Neutrophil (primary cell): ENCODE results near the gene EXOG.

Experiments used
- H3K27ac ChIP-seq: fragments of 200-600 bp; sonication (generic); 2 replicates; pipeline ENCODE4 v1.5.1; 2016; ENCODE audit warnings: mild to moderate bottlenecking, moderate library complexity
- H3K27me3 ChIP-seq: fragments of 200-600 bp; sonication (generic); 2 replicates; pipeline ENCODE4 v1.6.0; 2016; ENCODE audit warnings: mild to moderate bottlenecking
- H3K36me3 ChIP-seq: fragments of 200-600 bp; sonication (generic); 2 replicates; pipeline ENCODE4 v1.5.1; 2017
- H3K4me1 ChIP-seq, 2 experiments: fragments of 200-600 bp in 1 of 2; sonication (generic) in 1 of 2; 1 replicate in 1 of 2; 2 replicates in 1 of 2; pipeline versions ENCODE4 v1.5.1 to v1.6.1; 2013 to 2016; ENCODE audit warnings: low read depth in 1 of 2, low read length in 1 of 2, mild to moderate bottlenecking in 1 of 2, moderate library complexity in 1 of 2; ENCODE audit not compliant: control insufficient read depth in 1 of 2, insufficient read depth in 1 of 2
- H3K4me3 ChIP-seq, 2 experiments: fragments of 200-600 bp in 1 of 2; sonication (generic) in 1 of 2; 1 replicate in 1 of 2; 2 replicates in 1 of 2; pipeline ENCODE4 v1.5.1; 2013 to 2016; ENCODE audit warnings: low read depth in 1 of 2, low read length in 1 of 2, mild to moderate bottlenecking in 1 of 2, moderate library complexity in 1 of 2
- H3K9me3 ChIP-seq: fragments of 200-600 bp; sonication (generic); 2 replicates; pipeline ENCODE4 v1.5.1; 2016
- CTCF ChIP-seq: fragments of 200-600 bp; sonication (generic); IDR thresholded peaks from 2 replicates; pipeline ENCODE4 v1.5.1; 2016; ENCODE audit warnings: antibody characterized with exemption

Gene EXOG

GRCh38 chr3:38561746-38562466 lies 65.8 kb downstream of the EXOG start:
- Histone ChIP-seq H3K27me3 (no peaks in the 10 kb centered on the region), H3K27ac (no peak overlapping the region), H3K9me3 (no peaks in the 10 kb centered on the region), H3K4me3 (no peak overlapping the region), H3K36me3 (no peaks in the 10 kb centered on the region), H3K4me1 (peaks cover 0 to 3% of the 10 kb centered on the region in 2 experiments)
- TF ChIP-seq CTCF = no peak

- Histone ChIP-seq H3K9me3 (no peaks in the 10 kb centered on the region), H3K4me3 (no peak overlapping the region), H3K36me3 (no peaks in the 10 kb centered on the region), H3K27ac (no peak overlapping the region), H3K27me3 (no peaks in the 10 kb centered on the region), H3K4me1 (peaks cover 0 to 3% of the 10 kb centered on the region in 2 experiments)
- TF ChIP-seq CTCF = no peak
Measured at GRCh38 chr3:38562467-38562925, 66.4 kb downstream of the EXOG start.

GRCh38 chr3:38563070-38563885 lies 67.1 kb downstream of the EXOG start:
- no peak for TF ChIP-seq CTCF
- Histone ChIP-seq H3K4me1 (peaks cover 0 to 3% of the 10 kb centered on the region in 2 experiments), H3K9me3 (no peaks in the 10 kb centered on the region)

GRCh38 chr3:38563886-38564270 lies 67.7 kb downstream of the EXOG start:
- no peaks in the 10 kb centered on the region for H3K36me3 ChIP-seq

More at GRCh38 chr3:38563070-38563885, 67.1 kb downstream of the EXOG start:
- H3K4me3 ChIP-seq = no peak overlapping the region
- H3K27me3 ChIP-seq = no peaks in the 10 kb centered on the region
- H3K27ac ChIP-seq = no peak overlapping the region
- no peaks in the 10 kb centered on the region for H3K36me3 ChIP-seq

More at GRCh38 chr3:38563886-38564270, 67.7 kb downstream of the EXOG start:
- TF ChIP-seq CTCF = no peak
- H3K9me3 ChIP-seq = no peaks in the 10 kb centered on the region
- H3K27me3 ChIP-seq = no peaks in the 10 kb centered on the region
- no peak overlapping the region for H3K4me3 ChIP-seq
- H3K27ac ChIP-seq = no peak overlapping the region
- H3K4me1 ChIP-seq = peaks cover 0 to 3% of the 10 kb centered on the region in 2 experiments
